Suprapubic skin (tissue), 4 donors: ENCODE data around the gene ANO2. TPM values are rescaled to one million over a fixed set of nuclear protein-coding genes. Genes with fewer than 3 reads are reported as not detected.
A peak's percentile ranks its signal among the peaks of the same experiment; 100 is the strongest.

Experiments
- DNase-seq, 2 donors: peaks; one replicate each; pipeline ENCODE4 v3.0.0-alpha.2; 2019; ENCODE audit warnings: low spot score in 2 of 2
- H3K27ac ChIP-seq: fragments of 200-600 bp; sonication (generic); one replicate; pipeline ENCODE4 v1.5.1; 2019
- H3K27me3 ChIP-seq: fragments of 200-600 bp; sonication (generic); one replicate; pipeline ENCODE4 v1.5.1; 2019
- H3K36me3 ChIP-seq: fragments of 200-600 bp; sonication (generic); one replicate; pipeline ENCODE4 v1.5.1; 2019
- H3K4me1 ChIP-seq: fragments of 200-600 bp; sonication (generic); one replicate; pipeline ENCODE4 v1.5.1; 2019
- H3K4me3 ChIP-seq: fragments of 200-600 bp; sonication (generic); one replicate; pipeline ENCODE4 v1.5.1; 2019; ENCODE audit warnings: mild to moderate bottlenecking
- H3K9me3 ChIP-seq: fragments of 200-600 bp; sonication (generic); one replicate; pipeline ENCODE4 v1.5.1; 2019
- EP300 ChIP-seq: sonication (generic); formaldehyde crosslinking; IDR thresholded peaks from one replicate; pipeline ENCODE4 v1.6.1; 2017; ENCODE audit warnings: antibody characterized with exemption
- POLR2A ChIP-seq, 2 donors: fragments of 450-650 bp; IDR thresholded peaks; one replicate each; pipeline ENCODE4 v1.6.1; 2017; ENCODE audit warnings: antibody characterized with exemption in 2 of 2, mild to moderate bottlenecking in 2 of 2, moderate library complexity in 2 of 2
- POLR2AphosphoS5 ChIP-seq, 3 donors: sonication (generic); formaldehyde crosslinking; IDR thresholded peaks; one replicate each; pipeline ENCODE4 v1.6.1; 2017; ENCODE audit warnings: antibody characterized with exemption in 3 of 3
- WGBS: methylation state at CpG from one replicate; pipeline ENCODE4 v1.1.5; 2018; 5-methylcytosine and 5-hydroxymethylcytosine counted together
- total RNA-seq, 4 donors: library from RNA; depleted of rRNA; stranded (reverse); fragments of >200 nt; gene quantifications; one replicate each; pipeline ENCODE4 v1.1.0, GENCODE V29; 2016
- TF ChIP-seq, protein P1 (sequence below), 2 donors: fragments of 200-600 bp in 1 of 2; fragments of 450-650 bp in 1 of 2; sonication (generic) in 1 of 2; IDR thresholded peaks; one replicate each; pipeline ENCODE4 v1.5.1; 2016 to 2019; ENCODE audit warnings: antibody characterized with exemption in 2 of 2, mild to moderate bottlenecking in 1 of 2, moderate library complexity in 1 of 2

The ANO2 gene
- 1 to 10 TPM; 1.1 to 9.7 (median 2.0) TPM for total RNA-seq

GRCh38 chr12:5945071-5946008 is at the start of gene ANO2:
Gene ANO2 (minus strand): TSS chr12:5945259. CDS start chr12:5945217, 42 bp downstream.
- peaks cover 14% of the 10 kb centered on the region for H3K4me1 ChIP-seq
- peaks cover 3% of the 10 kb centered on the region for H3K36me3 ChIP-seq
- H3K9me3 ChIP-seq: no peaks in the 10 kb centered on the region
- DNase-seq: no peak
- no peak for TF ChIP-seq EP300
- no peak for TF ChIP-seq POLR2A (IDR thresholded peaks at IDR 0.05)
- peaks cover 43% of the 10 kb centered on the region for H3K27me3 ChIP-seq
- H3K27ac ChIP-seq: no peak within 1 kb of the TSS
- H3K4me3 ChIP-seq: peak within 1 kb of the TSS; percentile 50
- 11% methylated on average over 36 of the region's 66 CpGs for WGBS

DNA sequence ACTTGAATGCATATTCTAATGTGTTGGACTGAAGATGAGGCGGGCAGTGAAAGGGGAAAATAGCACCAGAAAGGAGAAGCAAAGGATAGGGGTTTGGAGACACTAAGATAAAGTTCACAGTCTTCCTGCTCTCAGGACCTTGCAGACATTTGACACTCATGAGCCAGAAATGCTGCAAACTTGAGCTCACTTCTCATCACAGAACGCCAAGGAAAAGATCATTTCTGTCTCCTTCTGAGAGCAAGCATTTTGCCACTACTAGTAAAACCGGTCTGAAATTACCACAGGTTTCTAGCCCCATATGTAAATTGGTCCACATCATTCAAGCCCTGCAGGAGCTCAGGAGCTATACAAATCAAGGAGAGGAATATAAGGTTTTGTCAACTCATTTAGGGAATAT is 44.6 kb upstream of the ANO2 start:
- H3K36me3 ChIP-seq: no peaks in the 10 kb centered on the region
- 78% methylated on average over 3 of the region's 3 CpGs for WGBS

DNA sequence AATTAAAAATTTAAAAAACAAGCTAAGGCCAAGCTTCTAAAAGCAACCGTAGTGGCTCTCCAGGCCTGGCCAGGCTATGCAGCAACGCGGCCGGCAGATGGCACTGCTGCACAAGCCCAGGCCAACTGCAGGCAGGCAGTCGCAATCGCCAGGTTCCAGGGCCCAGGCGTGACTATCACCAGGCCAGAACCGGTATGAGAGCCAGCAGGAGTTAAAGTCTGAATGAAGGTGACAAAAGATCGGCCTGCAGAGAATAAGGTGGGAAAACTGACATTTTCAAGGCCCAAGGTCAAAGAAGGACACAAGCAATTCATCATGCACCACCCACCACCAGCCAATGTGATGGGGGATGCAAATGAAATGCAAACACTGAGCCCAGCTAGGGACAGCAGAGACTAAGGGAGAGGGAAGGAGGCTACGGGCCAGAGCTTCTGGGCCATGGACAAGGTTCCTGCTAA is 43.6 kb upstream of the ANO2 start:
- no peak overlapping the region for H3K4me3 ChIP-seq
- DNase-seq: peak in 1 of 2 donors; percentile 80
- no peaks in the 10 kb centered on the region for H3K36me3 ChIP-seq
- H3K4me1 ChIP-seq: no peaks in the 10 kb centered on the region
- no peaks in the 10 kb centered on the region for H3K9me3 ChIP-seq
- no peak overlapping the region for H3K27ac ChIP-seq
- H3K27me3 ChIP-seq: no peaks in the 10 kb centered on the region
- WGBS: 2% methylated on average over 10 of the region's 10 CpGs
- TF ChIP-seq POLR2AphosphoS5 (IDR thresholded peaks at IDR 0.05): no peak
- TF ChIP-seq, protein P1, sequence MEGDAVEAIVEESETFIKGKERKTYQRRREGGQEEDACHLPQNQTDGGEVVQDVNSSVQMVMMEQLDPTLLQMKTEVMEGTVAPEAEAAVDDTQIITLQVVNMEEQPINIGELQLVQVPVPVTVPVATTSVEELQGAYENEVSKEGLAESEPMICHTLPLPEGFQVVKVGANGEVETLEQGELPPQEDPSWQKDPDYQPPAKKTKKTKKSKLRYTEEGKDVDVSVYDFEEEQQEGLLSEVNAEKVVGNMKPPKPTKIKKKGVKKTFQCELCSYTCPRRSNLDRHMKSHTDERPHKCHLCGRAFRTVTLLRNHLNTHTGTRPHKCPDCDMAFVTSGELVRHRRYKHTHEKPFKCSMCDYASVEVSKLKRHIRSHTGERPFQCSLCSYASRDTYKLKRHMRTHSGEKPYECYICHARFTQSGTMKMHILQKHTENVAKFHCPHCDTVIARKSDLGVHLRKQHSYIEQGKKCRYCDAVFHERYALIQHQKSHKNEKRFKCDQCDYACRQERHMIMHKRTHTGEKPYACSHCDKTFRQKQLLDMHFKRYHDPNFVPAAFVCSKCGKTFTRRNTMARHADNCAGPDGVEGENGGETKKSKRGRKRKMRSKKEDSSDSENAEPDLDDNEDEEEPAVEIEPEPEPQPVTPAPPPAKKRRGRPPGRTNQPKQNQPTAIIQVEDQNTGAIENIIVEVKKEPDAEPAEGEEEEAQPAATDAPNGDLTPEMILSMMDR (IDR thresholded peaks at IDR 0.05): peak; percentile 72 to 95

More for the DNA sequence above, 44.6 kb upstream of the ANO2 start:
- no peaks in the 10 kb centered on the region for H3K27me3 ChIP-seq
- H3K9me3 ChIP-seq: no peaks in the 10 kb centered on the region
- TF ChIP-seq POLR2AphosphoS5 (IDR thresholded peaks at IDR 0.05) (no peak), EP300 (no peak), POLR2A (IDR thresholded peaks at IDR 0.05) (no peak)
- TF ChIP-seq, protein P1 (IDR thresholded peaks at IDR 0.05): no peak
- H3K4me1 ChIP-seq: no peaks in the 10 kb centered on the region
- no peak overlapping the region for H3K27ac ChIP-seq
- no peak for DNase-seq
- no peak overlapping the region for H3K4me3 ChIP-seq

DNA sequence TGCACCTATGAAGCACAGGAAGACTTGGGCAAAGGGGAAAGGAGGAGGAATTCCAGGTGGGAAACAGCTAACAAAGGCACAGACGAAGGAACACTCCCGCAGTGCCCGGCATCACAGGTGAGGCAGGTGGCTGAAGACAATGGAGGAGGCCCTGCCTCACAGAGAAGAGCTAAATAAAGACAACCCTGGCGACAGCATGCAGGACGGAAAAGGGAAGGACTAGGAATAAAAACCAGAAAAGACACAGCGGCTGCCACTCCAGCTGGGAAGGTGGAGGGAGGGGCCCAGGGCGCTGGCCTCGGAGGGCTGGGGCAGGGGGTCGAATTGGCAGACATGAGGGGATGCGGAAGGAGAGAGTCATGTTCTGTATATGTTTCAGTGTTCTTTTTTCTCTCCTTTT is 43.0 kb upstream of the ANO2 start:
- Histone ChIP-seq H3K4me1 (no peaks in the 10 kb centered on the region), H3K27ac (no peak overlapping the region), H3K27me3 (no peaks in the 10 kb centered on the region), H3K36me3 (no peaks in the 10 kb centered on the region), H3K9me3 (no peaks in the 10 kb centered on the region), H3K4me3 (no peak overlapping the region)
- no peak for DNase-seq
- TF ChIP-seq, protein P1 (IDR thresholded peaks at IDR 0.05): no peak
- no peak for TF ChIP-seq EP300
- no peak for TF ChIP-seq POLR2AphosphoS5 (IDR thresholded peaks at IDR 0.05)
- 72% methylated on average over 10 of the region's 10 CpGs for WGBS

DNA sequence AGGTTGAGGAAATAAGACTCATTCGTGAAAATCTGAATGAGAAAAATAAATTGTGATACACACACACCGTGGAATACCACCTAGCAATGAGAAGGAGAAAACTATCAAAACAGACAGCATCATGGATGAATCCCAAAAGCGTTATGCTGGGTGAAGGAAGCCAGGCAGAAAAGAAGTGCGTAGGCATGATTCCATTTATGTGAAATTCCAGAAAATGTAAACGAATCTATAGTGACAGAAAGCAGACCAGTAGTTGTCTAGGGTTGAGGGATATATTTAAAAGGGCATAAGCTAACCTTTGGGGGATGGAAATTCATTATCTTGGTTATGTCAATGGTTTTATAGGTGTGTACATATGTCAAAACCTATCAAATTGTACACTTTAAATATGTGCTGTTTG is 42.5 kb upstream of the ANO2 start:
- Histone ChIP-seq H3K27me3 (no peaks in the 10 kb centered on the region), H3K4me1 (no peaks in the 10 kb centered on the region), H3K4me3 (no peak overlapping the region), H3K36me3 (no peaks in the 10 kb centered on the region), H3K27ac (no peak overlapping the region), H3K9me3 (no peaks in the 10 kb centered on the region)
- TF ChIP-seq POLR2A (IDR thresholded peaks at IDR 0.05): no peak
- DNase-seq: no peak
- WGBS: 88% methylated on average over 5 of the region's 5 CpGs

DNA sequence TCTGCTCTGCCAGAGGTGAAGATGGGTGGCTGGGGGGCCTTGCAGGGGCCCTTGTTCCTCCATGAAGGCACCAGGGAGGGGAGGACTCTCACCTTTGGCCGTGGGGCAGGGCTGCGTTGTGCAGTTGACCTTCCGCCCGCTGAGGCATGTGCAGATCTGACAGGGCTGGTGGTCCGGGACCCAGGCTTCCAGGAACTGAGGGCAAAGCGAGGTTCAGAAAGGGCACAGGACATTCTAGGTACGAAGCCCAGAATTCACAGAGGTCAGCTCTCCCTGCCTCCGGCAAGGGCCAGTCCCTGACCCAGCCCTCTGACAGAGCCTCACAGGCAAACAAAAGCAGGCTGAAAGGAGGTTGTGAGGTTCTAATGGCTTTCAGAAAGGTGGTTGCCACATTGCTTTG is 40.4 kb upstream of the ANO2 start:
- 89% methylated on average over 6 of the region's 8 CpGs for WGBS
- H3K36me3 ChIP-seq: no peaks in the 10 kb centered on the region

More for the DNA sequence above, 40.4 kb upstream of the ANO2 start:
- Histone ChIP-seq H3K27me3 (no peaks in the 10 kb centered on the region), H3K4me3 (no peak overlapping the region), H3K4me1 (no peaks in the 10 kb centered on the region), H3K9me3 (no peaks in the 10 kb centered on the region), H3K27ac (no peak overlapping the region)
- TF ChIP-seq POLR2AphosphoS5 (IDR thresholded peaks at IDR 0.05): no peak
- TF ChIP-seq, protein P1 (IDR thresholded peaks at IDR 0.05): no peak
- TF ChIP-seq POLR2A (IDR thresholded peaks at IDR 0.05): no peak
- TF ChIP-seq EP300: no peak
- DNase-seq: no peak
